K562 (cell line): ENCODE measurements around the gene AKAP13.

Experiments
- CHD4 ChIP-seq: fragments of 200-600 bp; sonication (generic); IDR thresholded peaks from 3 replicates; pipeline ENCODE4 v1.6.1; 2012; ENCODE audit warnings: low read depth, mild to moderate bottlenecking, mixed read lengths, low read length, inconsistent platforms; ENCODE audit not compliant: insufficient read depth, insufficient replicate concordance, poor library complexity, severe bottlenecking
- JUNB ChIP-seq: fragments of 450-650 bp; formaldehyde crosslinking; conservative IDR thresholded peaks from 2 replicates; pipeline ENCODE4 v1.4.0; 2020; ENCODE audit warnings: mild to moderate bottlenecking
- PATZ1 ChIP-seq: fragments of 250-450 bp; sonication (Bioruptor Pico); IDR thresholded peaks from 2 replicates; pipeline ENCODE4 v1.5.0; 2020; ENCODE audit warnings: mild to moderate bottlenecking, borderline replicate concordance

- TF ChIP-seq JUNB (CRISPR knock-in tag) (no peak), CHD4 (no peak), PATZ1 (CRISPR knock-in tag) (no peak)
Measured at GRCh38 chr15:85545752-85546151, 165.3 kb downstream of the AKAP13 start.
